DMS53 (cell line): ENCODE results near the gene DONSON.
A peak's percentile ranks its signal among the peaks of the same experiment; 100 is the strongest.

Experiments used
- DNase-seq: peaks from one replicate; lab custom pipeline; 2025; lab: John Stamatoyannopoulos, UW

Gene DONSON

DNA sequence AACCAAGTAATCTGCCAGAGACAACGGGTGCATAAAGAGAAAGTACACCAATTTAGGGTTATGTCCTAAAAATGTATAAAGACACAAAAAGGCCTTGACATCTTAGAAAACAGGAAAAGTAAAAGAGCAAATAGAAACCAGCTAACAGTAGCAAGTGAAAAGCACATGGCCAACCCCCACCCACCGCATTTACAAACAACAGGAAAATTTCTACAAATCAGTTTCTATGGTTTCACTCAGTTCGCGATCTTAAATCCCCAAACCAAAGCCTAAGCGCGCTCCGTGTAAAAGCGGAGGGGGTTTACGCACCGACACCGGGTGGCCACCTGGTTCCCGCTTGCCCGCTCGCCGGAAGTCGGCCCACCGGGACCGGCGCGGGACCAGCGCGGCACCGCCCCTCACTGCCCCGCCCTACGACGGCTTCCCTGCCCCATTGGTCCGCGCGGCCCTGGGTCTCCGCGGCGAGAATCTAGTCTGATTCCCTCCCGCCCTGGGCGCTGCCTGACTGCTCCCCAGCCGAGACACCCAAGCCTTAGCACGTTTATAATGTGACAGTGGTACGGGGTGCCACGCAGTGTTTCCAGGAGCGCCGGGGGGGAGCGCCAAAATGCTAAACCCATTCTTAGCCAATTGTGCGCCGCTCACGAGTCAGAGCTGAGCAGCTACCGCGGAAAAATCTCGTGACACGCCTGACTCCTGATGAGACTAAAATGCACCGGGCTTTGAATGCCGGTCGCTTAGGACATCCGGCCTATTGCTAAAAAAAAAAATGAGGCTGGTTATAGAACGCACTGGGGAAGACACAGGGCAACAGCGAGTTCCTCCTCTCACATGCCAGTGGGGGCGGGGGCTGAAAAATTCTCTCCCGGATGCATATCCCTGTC, 46.5 kb downstream of the DONSON start, which contains the start of gene GART:
Gene GART, minus strand, starts transcription at position 362 of the 884 bp plus-strand sequence. CDS start 2,802 bp downstream, outside the sequence.
- peak; percentile 90 for DNase-seq

DNA sequence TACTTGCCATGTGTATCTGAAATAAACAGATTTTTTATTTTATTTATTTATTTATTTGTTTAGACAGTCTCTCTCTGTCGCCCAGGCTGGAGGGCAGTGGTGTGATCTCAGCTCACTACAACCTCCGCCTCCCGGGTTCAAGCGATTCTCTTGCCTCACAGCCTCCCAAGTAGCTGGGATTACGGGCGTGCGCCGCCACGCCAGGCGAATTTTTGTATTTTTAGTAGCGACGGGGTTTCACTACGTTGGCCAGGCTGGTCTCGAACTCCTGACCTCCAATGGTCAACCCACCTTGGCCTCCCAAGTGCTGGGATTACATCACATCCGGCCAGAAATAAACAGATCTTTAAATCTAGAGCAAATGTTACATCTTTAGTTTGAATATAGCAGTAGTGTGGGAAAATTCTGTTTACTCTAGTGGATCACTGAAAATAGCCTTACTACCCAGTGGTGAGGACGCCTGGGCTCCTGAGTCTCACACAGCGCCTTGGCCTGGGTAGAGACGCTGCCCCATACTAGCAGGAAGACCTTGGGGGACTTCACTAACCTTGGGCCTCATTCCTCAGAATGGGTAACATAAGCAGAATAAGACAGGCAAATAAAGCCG, 47.3 kb downstream of the DONSON start:
- DNase-seq: peak; percentile 47

GRCh38 chr21:33540711-33541104, 47.8 kb downstream of the DONSON start:
- DNase-seq: peak; percentile 13

DNA sequence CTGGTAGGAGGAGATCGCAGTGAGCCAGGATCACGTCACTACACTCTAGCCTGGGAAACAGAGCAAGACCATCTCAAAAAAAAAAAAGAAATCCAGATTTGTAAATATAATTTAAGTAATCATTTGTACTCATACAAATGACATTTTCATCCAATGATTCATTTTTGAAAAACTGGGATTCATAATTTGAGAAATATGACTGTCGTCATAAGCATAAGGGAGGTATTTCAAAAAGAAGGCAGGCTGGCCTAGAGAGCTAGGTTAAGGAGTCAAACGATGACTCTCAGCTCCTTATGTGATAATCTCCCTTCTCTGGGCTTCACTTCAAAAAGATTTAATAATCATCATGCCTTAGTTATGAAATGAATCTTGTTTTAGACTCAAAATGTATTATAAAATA, 48.9 kb downstream of the DONSON start:
- DNase-seq: no peak

DNA sequence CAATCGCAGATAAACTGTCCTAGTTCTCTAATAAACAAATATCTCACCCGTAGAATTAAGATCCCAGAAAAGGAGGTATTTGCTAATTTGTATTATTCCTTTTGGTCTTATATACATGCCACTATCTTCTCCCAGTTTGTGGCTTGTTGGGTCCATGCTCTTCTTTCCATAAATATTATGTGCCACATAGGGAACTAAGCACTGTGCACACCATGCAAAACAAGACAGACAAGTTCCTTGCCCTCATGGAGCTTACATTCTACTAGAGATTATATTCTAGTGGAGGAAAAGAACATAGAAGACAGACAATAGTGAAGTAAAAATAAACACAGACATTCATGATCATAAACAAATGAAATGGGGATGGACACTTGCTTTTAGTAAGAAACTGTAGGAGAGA, 51.3 kb downstream of the DONSON start:
- no peak for DNase-seq

- DNase-seq: no peak
These were observed 57.5 kb downstream of the DONSON start for GRCh38 chr21:33531007-33531406.
